NCI-H1930 (cell line): ENCODE measurements around the gene RDH5.

Source experiments
- DNase-seq, 2 experiments: peaks; one replicate each; lab custom pipeline; 2025; lab: John Stamatoyannopoulos, UW

The RDH5 gene

DNA sequence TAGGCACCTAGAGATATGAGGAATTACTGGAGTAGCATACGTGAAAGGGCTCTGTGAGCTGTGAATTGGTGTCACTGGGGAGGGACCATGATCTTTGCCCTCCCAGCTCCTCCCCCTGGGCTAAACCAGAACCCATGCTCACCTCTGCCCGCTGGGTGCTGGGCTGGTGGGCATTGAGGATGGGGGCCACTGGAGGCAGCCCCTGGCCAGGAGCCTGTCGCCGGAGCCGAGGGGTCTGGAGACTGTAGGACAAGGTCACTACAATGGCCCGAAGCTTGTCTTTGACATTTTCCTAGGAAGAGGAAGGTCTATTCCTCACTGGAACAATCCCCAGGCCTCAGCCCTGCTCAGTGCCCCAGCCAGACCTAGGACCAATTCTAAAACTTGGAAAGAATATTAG, 24.1 kb upstream of the RDH5 start:
- no peak for DNase-seq

DNA sequence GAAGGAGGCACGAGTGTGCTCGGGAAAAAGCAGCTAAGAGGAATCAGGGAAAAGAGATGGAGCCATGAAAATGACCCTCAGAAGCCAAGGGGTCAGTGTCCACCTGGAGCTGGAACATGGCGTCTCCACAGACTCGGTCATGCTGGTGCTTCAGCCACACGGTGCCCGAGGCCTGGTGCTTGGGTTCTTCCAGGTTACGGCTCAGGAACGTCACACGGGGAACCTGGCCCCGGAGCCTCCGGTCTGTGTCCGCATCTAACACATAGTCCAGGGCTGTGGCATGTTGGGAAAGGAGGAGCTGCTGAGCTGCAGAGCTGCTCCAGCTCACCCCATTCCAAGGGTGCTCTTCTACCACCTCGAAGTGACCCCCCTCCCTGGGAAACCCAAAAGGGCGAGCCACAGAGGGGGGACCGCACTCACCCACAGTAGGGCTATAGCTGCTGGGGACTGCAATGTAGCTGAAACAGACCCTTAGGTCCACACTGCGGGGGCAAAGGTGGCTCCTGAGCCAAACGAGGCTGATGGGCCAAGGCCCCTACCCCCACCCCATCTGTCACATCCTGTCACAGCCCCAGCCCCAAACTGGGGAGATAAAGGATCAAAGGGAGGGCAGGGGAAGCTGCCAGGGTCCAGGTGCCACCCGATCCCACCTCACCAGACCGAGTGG, 23.3 kb upstream of the RDH5 start:
- DNase-seq: no peak

- DNase-seq: no peak
These were observed 22.5 kb upstream of the RDH5 start for GRCh38 chr12:55697686-55698085.

- no peak for DNase-seq
These were observed 21.8 kb upstream of the RDH5 start for GRCh38 chr12:55698241-55698955.

GRCh38 chr12:55698965-55699364, 21.2 kb upstream of the RDH5 start:
- DNase-seq: no peak

GRCh38 chr12:55699471-55700055, 20.6 kb upstream of the RDH5 start:
- no peak for DNase-seq

DNA sequence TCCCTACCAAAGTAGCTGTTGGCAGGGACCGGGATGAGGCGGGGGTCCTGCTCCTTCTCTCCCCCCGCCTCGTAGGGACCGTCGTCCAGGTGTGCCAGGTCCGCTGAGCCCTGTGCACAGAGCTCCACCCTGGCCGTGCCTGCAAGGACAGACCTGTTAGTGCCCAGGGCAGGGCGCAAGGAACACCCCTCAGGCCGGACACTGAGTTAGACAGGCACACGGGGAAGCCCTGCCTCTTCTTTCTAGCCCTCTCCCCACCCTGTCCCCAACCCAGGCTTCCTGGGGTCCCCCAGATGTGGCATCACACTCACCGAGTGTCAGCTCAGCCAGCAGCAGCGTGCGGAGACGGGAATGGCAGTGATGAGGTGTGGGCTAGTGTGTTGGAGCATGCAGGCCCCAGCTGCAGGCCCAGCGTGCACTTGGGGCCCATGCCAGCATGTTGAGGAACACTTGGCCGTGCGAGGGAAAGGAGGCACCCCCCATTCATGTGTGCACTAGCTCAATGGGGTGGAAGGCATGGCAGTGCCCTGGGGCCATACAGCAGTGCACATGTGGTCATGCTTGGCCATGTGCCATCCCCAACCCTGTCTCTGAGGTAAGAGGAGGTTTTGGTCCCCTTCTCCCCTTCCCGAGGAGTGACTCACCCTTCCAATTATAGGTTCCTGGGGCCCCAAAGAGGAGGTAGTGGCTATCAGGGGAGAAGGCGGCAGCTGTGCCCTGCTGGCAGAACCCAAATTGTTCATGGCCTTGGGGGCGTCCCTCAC, 19.8 kb upstream of the RDH5 start:
- no peak for DNase-seq

GRCh38 chr12:55702861-55703260, 17.3 kb upstream of the RDH5 start:
- DNase-seq: no peak

DNA sequence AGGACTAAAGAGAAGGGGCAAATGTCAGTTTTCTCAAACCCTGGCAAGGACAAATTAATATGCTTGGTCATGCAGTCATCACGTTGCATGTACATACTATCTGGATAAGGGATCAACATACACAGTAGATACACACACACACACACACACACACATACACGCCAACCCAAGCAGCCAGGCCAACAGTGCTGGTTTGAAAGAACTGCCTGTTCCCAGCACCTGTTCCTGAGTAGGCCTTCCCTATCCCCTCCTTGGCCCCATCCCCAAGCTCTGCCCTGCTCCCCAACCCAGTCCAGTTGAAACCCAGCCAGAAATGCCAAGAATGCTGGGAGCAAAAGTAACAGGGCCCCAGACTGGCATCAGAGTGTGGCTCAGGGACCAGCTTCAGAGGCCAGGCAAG, 16.9 kb upstream of the RDH5 start:
- DNase-seq: no peak

GRCh38 chr12:55703901-55704761, 16.1 kb upstream of the RDH5 start:
- DNase-seq: no peak

GRCh38 chr12:55704824-55705718, 15.1 kb upstream of the RDH5 start:
- no peak for DNase-seq

DNA sequence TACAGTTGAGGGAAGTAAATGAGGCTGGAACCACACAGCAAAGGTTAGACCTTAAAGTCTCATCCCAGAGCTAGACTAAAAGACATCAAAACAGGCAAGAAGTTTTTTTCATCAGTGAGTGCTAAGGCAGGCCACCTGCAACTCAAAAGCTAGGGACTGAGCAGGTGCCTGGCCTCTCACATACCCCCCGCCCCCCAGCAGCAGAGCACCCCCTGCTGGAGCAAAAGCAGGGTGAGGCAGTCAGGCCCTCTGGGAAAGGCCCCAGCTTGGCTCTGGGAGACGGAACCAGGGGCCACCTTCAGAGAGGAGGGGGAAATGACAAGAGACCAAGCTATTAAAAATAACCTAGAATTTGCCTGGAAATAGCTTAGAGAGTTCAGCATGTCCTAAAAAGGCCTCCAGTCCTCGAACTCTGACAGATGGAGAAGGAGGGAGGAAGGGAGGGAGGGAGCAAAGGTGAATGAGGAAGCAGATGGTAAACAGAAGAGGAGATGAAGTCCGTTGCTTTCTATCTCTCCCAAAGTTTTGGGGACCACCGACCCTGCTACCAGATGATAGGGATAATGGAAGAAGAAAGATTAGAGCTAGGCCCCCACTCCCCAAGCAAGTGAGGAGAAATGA, 14.3 kb upstream of the RDH5 start:
- no peak for DNase-seq

DNA sequence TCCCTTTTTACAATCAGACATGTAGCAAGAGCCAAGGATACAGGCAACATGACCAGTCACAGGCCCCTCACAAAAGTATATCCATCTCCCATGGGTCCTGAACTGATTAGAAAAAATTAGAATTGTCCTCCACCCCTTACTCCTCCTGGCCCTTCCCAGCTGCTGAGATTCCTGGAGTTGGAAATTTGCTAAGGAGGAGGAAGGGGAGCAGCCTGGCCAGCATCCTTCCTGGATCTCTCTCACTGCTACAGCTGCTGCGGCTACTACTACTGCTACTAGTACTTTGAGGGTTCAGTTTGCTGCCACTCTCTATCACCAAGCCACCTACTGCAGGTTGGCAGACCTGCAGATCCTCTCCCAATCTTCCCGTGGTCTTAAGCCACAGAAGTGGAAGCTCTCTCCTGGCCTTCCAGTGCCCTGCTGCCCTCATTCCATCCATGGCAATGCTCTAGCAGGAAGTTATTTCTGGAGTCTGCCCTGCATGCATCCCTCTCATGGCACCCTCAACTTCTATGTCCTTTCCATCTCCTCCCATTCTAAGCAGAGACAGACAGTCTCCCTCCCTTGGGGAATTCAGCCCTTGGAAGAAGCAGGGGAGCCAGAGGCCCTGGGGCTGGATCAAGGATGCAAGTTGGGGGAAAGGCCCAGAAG, 13.5 kb upstream of the RDH5 start:
- no peak for DNase-seq

- DNase-seq: no peak
These were observed 12.9 kb upstream of the RDH5 start for GRCh38 chr12:55707219-55707671.

DNA sequence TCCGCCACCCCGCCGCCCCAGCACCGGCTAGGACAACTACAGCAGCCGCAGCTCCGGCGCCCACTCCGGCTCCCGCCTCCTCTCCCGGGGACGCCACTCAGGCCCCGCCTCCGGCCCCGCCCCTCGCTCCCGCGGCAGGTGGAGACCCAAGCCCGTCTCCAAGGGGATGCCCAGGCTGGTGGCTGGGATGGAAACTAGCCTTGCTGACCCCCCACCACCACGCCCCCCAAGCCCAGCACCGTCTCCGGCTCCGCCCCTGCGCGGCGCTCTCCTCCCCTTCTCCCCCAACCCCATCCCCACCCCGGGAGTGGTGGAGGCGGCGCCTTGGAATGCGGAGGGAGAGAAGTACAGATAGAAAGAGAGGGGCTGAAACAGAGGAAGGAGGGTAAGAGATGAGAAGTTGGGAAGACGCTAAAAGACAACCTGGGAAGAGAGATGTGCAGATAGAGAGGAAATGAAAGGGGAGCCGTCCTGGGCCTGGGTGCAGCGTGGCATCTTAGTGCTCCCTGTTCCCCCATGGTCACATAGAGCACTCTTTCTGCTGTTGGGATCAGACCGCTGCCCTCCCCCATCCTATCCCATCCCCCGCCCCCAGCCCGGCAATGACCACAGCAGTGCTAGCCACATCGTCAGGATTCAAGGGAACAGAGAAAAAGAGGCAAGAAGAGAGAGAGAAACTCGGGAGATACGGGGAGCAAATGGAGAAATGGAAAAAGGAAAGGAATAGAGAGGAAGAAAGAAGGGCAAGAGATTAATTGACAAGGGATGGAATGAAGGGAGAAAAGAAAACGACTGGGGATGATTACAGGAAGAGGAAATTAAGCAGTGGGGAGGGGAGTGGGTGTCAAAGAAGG, 12.1 kb upstream of the RDH5 start, which contains the start of gene ITGA7:
ITGA7 (minus strand) TSS at position 64 of the 854 bp plus-strand sequence. CDS start 222 bp downstream, outside the sequence.
- peak; percentile 73 to 74 for DNase-seq

DNA sequence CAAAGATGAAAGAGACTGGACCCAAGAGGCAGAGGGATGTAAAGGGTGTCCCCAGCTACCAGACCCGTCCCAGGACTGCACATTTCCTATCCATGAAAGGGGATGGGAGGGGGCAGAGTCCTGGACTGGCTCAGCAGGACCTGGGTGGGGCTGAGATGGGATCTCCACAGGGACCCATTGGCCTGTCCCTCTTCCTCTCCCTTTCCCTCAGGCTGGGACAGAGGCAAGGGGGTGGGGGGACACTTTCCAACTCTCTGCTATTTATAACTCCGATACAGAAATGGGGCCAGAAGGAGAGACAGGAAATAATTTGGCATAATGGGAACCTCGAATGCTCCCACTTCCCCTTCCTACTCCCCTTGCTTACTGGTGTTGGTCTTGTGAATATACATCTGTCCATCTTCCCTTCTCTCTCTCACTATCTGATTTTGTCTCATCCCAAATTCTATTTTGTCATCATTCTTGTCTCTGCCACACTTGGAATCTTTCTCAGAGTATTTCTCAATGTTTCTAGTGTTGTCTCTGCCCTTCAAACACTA, 11.4 kb upstream of the RDH5 start:
- DNase-seq: no peak

- DNase-seq: no peak
These were observed 8.2 kb upstream of the RDH5 start for GRCh38 chr12:55711786-55712553.
